Aorta (tissue), 5 donors: ENCODE data around the gene SLC35D2. TPM values are rescaled to one million over a fixed set of nuclear protein-coding genes. Genes with fewer than 3 reads are reported as not detected.
"Not testable (repeated sequence)": the region's sequence is repeated elsewhere in the genome, so short reads cannot be mapped to it uniquely, and the experiment has no call there.

Source experiments
- ATAC-seq: fragments of 200-7000 bp; cut with Tn5 transposase; one replicate; pipeline ENCODE4 v1.9.1; 2022; ENCODE audit warnings: moderate library complexity; ENCODE audit not compliant: low FRiP score
- DNase-seq, 2 donors: peaks; one replicate each; pipeline ENCODE4 v3.0.0-alpha.2; 2020
- H3K27ac ChIP-seq, 2 donors: one replicate each; pipeline ENCODE4 v1.5.1; 2013; ENCODE audit warnings: low read length in 2 of 2, mild to moderate bottlenecking in 2 of 2, moderate library complexity in 2 of 2, control low read depth in 1 of 2, inconsistent platforms in 1 of 2, low read depth in 1 of 2
- H3K27me3 ChIP-seq, 2 donors: one replicate each; pipeline ENCODE4 v1.6.1; 2013; ENCODE audit warnings: control low read depth in 1 of 2, low read length in 1 of 2, mild to moderate bottlenecking in 1 of 2, moderate library complexity in 1 of 2; ENCODE audit not compliant: insufficient read depth in 2 of 2, control insufficient read depth in 1 of 2
- H3K36me3 ChIP-seq, 2 donors: one replicate each; pipeline ENCODE4 v1.6.1; 2013; ENCODE audit warnings: control low read depth in 1 of 2, low read length in 1 of 2, mild to moderate bottlenecking in 1 of 2; ENCODE audit not compliant: insufficient read depth in 2 of 2, control insufficient read depth in 1 of 2
- H3K4me1 ChIP-seq, 2 donors: one replicate each; pipeline ENCODE4 v1.6.1; 2013; ENCODE audit warnings: low read length in 2 of 2, control low read depth in 1 of 2, mild to moderate bottlenecking in 1 of 2, moderate library complexity in 1 of 2; ENCODE audit not compliant: insufficient read depth in 2 of 2, control insufficient read depth in 1 of 2
- H3K4me3 ChIP-seq, 2 donors: one replicate each; pipeline ENCODE4 v1.5.1; 2013; ENCODE audit warnings: low read length in 2 of 2, control low read depth in 1 of 2, mild to moderate bottlenecking in 1 of 2
- H3K9me3 ChIP-seq: one replicate; pipeline ENCODE4 v1.6.1; 2013; ENCODE audit warnings: mild to moderate bottlenecking, low read length; ENCODE audit not compliant: control insufficient read depth
- WGBS, 2 donors: extraction: QIAGEN DNeasy Blood & Tissue Kit; methylation state at CpG; one replicate each; pipeline ENCODE4 v1.1.7; 2013; 5-methylcytosine and 5-hydroxymethylcytosine counted together
- intact Hi-C, 2 donors: fragments of 100-400 bp; cut with DNase I; formaldehyde crosslinking; loops; one replicate each; pipeline versions ENCODE4 v1.14.2 to v1.15.0; 2022
- polyA plus RNA-seq, 2 donors: library from polyadenylated mRNA; stranded (reverse); fragments of 200-250 nt; gene quantifications; one replicate each; pipeline ENCODE4 v1.2.3, GENCODE V29; 2013
- total RNA-seq, 2 donors: library from RNA; stranded (reverse); fragmentation: NEBNext Ultra II Directional; extraction: Animal tissue kit (Norgen Biotek cat#: 25700); gene quantifications; one replicate each; pipeline ENCODE4 v1.2.1, GENCODE V29; 2021
- donor health status: healthy with polysubstance abuse.
- donor health status: Bipolar disorder and iron deficiency.
- donor health status: DM: no; HTN: no; CAD: no.
- donor health status: DM: no; HTN: no; CAD: no.
- donor health status: DM: yes; HTN: yes; CAD: no.

SLC35D2 gene
- total and polyA plus RNA-seq, 4 donors, result 18.0 to 22.0 (median 20.9) TPM

DNA sequence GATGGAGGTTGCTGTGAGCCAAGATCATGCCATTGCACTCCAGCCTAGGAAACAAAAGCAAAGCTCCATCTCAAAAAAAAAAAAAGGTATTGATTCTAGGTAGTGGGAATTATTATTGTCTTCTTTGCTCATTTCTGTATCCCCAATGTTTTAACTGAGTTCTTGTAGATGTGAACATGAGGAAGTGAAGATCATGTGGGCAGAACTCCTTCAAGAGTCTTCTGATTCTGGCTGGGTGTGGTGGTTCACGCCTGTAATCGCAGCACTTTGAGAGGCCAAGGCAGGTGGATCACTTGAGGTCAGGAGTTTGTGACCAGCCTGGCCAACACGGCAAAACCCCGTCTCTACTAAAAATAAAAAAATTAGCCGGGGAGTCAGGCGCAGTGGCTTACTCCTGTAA is 8.0 kb downstream of the SLC35D2 start:
- ATAC-seq, H3K4me3 ChIP-seq, intact Hi-C loops, H3K27me3 ChIP-seq, H3K9me3 ChIP-seq, H3K4me1 ChIP-seq, H3K27ac ChIP-seq, H3K36me3 ChIP-seq, DNase-seq: not testable (repeated sequence)
- WGBS, 2 donors, result 97 to 98% methylated on average over 6 of the region's 6 CpGs

DNA sequence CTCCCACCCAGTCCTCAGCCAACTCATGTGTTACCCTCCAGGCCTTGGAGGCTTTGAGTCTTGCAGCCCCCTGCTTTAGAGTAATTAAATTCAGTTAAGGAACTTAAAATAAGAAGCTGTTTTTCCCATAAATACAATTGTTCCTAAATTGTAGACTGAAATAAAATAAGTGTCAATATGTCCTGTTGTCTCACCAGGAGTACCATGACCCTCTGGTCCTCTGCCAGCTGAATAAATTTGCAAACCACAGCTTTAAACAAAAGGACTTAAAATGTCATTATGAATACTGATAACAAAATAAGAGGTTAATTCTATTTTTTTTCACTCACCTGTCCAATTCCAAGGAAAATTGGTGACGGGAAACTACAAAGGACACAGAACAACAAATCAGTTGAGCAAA is 15.6 kb downstream of the SLC35D2 start:
- Histone ChIP-seq H3K4me1 (no peaks in the 10 kb centered on the region), H3K27me3 (no peaks in the 10 kb centered on the region), H3K4me3 (no peak overlapping the region), H3K9me3 (no peaks in the 10 kb centered on the region), H3K27ac (no peak overlapping the region), H3K36me3 (peaks cover 4 to 5% of the 10 kb centered on the region in 2 donors)
- 97 to 100% methylated on average over 1 of the region's 1 CpG for WGBS, 2 donors
- ATAC-seq (no peak), DNase-seq (no peak)
- intact Hi-C loops, result no loop called here

DNA sequence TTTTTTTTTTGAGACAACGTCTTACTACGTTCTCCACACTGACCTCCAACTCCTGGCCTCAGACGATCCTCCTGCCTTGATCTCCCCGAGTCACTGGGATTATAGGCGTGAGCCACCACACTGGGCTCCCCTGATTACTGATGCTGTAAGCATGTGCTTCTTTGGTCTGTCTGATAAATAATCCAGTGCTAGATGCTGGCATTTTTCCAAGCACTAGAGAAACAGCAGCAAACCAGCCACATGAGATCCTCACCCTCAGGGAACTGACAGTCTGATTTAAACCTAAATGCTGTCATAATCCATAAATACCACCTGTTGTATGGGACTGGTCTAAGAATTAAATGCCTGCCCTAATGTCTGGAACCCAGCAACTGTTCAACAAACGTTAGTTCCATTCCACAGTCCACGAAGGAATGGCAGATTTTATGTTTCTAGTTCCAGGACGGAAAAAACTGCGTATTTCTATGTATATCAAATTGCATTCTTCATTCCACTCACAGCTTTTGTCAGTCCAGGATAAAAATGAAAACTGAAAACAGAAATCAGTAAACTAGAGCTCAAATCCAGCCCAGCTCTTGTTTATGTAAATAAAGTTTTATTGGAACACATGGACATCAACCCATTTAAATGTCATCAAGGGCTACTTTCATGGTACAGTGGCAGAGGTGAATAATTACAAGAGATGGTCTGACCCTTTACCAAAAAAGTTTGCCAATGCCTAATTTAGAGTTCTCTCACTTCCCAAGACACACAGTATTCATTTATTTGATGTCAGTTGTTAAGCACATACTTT is 20.1 kb downstream of the SLC35D2 start:
- intact Hi-C loops, result no loop called here

DNA sequence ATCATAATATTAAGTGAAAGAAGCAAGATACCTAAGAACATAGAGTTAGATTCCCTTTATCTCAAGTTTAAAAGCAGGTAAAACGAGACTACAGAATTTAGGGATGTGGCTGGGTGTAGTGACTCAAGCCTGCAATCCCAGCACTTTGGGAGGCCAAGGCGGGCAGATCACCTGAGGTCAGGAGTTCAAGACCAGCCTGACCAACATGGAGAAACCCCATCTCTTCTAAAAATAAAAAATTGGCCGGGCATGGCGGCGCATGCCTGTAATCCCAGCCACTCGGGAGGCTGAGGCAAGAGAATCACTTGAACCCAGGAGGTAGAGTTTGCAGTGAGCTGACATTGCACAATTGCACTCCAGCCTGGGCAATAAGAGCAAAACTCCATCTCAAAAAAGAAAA is 21.4 kb downstream of the SLC35D2 start:
- H3K9me3 ChIP-seq, DNase-seq, H3K27me3 ChIP-seq, H3K4me1 ChIP-seq, H3K4me3 ChIP-seq, intact Hi-C loops, H3K27ac ChIP-seq, H3K36me3 ChIP-seq, ATAC-seq: not testable (repeated sequence)
- WGBS, 2 donors, result 95% methylated on average over 6 of the region's 6 CpGs

More for the DNA sequence above, 20.1 kb downstream of the SLC35D2 start:
- no peaks in the 10 kb centered on the region for H3K4me1 ChIP-seq
- no peaks in the 10 kb centered on the region for H3K27me3 ChIP-seq
- DNase-seq (no peak), ATAC-seq (no peak)
- 93 to 94% methylated on average over 9 of the region's 9 CpGs for WGBS, 2 donors
- no peak overlapping the region for H3K27ac ChIP-seq
- no peak overlapping the region for H3K4me3 ChIP-seq
- H3K9me3 ChIP-seq, result no peaks in the 10 kb centered on the region
- peaks cover 5 to 7% of the 10 kb centered on the region in 2 donors for H3K36me3 ChIP-seq

- ATAC-seq (no peak), DNase-seq (no peak)
- peaks cover 2 to 9% of the 10 kb centered on the region in 2 donors for H3K36me3 ChIP-seq
- H3K4me1 ChIP-seq, result no peaks in the 10 kb centered on the region
- H3K9me3 ChIP-seq, result no peaks in the 10 kb centered on the region
- no peaks in the 10 kb centered on the region for H3K27me3 ChIP-seq
- no peak overlapping the region for H3K4me3 ChIP-seq
- intact Hi-C loops, result no loop called here
- 95% methylated on average over 6 of the region's 6 CpGs for WGBS, 2 donors
- no peak overlapping the region for H3K27ac ChIP-seq
These were observed 21.8 kb downstream of the SLC35D2 start for GRCh38 chr9:96361668-96362067.

- no peak for ATAC-seq
- H3K4me1 ChIP-seq, result no peaks in the 10 kb centered on the region
- no peak overlapping the region for H3K27ac ChIP-seq
- no peak for DNase-seq
- no peaks in the 10 kb centered on the region for H3K27me3 ChIP-seq
- WGBS, 2 donors, result 81 to 82% methylated on average over 2 of the region's 2 CpGs
- intact Hi-C loops, result no loop called here
- no peak overlapping the region for H3K4me3 ChIP-seq
- no peaks in the 10 kb centered on the region for H3K9me3 ChIP-seq
- peaks cover under 1 to 9% of the 10 kb centered on the region in 2 donors for H3K36me3 ChIP-seq
These were observed 22.5 kb downstream of the SLC35D2 start for GRCh38 chr9:96360976-96361375.

- 97 to 99% methylated on average over 6 of the region's 6 CpGs for WGBS, 2 donors
- H3K27ac ChIP-seq, H3K4me3 ChIP-seq, ATAC-seq, H3K36me3 ChIP-seq, intact Hi-C loops, H3K9me3 ChIP-seq, H3K27me3 ChIP-seq, H3K4me1 ChIP-seq, DNase-seq: not testable (repeated sequence)
These were observed 23.0 kb downstream of the SLC35D2 start for GRCh38 chr9:96360523-96360922.

- H3K27ac ChIP-seq, result no peak overlapping the region
- H3K36me3 ChIP-seq, result peaks cover 0 to 8% of the 10 kb centered on the region in 2 donors
- WGBS, 2 donors, result 93 to 97% methylated on average over 1 of the region's 1 CpG
These were observed 32.6 kb downstream of the SLC35D2 start for GRCh38 chr9:96350866-96351265.

GRCh38 chr9:96348261-96348660 is 35.2 kb downstream of the SLC35D2 start:
- no peak for DNase-seq

More at GRCh38 chr9:96350866-96351265, 32.6 kb downstream of the SLC35D2 start:
- Histone ChIP-seq H3K27me3 (no peaks in the 10 kb centered on the region), H3K4me1 (no peaks in the 10 kb centered on the region), H3K9me3 (peaks cover 1% of the 10 kb centered on the region), H3K4me3 (no peak overlapping the region)
- DNase-seq, result no peak
- no peak for ATAC-seq
- intact Hi-C loops, result no loop called here

More at GRCh38 chr9:96348261-96348660, 35.2 kb downstream of the SLC35D2 start:
- no peak for ATAC-seq
- Histone ChIP-seq H3K27ac (no peak overlapping the region), H3K4me3 (no peak overlapping the region), H3K4me1 (no peaks in the 10 kb centered on the region), H3K36me3 (peaks cover 0 to 5% of the 10 kb centered on the region in 2 donors), H3K27me3 (no peaks in the 10 kb centered on the region), H3K9me3 (peaks cover 1% of the 10 kb centered on the region)
- 97 to 99% methylated on average over 5 of the region's 5 CpGs for WGBS, 2 donors
- intact Hi-C loops, result no loop called here
